Breast epithelium (tissue), 4 donors: ENCODE measurements around the gene DDX39B. TPM values are rescaled to one million over a fixed set of nuclear protein-coding genes. Genes with fewer than 3 reads are reported as not detected.

Experiments used
- DNase-seq, 2 donors: peaks; one replicate each; pipeline ENCODE4 v3.0.0-alpha.2; 2019; ENCODE audit warnings: low spot score in 2 of 2
- H3K27ac ChIP-seq, 2 donors: fragments of 200-600 bp; sonication (generic) in 1 of 2; one replicate each; pipeline ENCODE4 v1.5.1; 2016 to 2019; ENCODE audit warnings: mild to moderate bottlenecking in 1 of 2
- H3K27me3 ChIP-seq, 2 donors: fragments of 200-600 bp; sonication (generic) in 1 of 2; one replicate each; pipeline versions ENCODE4 v1.5.1 to v1.6.0; 2017 to 2019; ENCODE audit warnings: control low read depth in 1 of 2, mild to moderate bottlenecking in 1 of 2
- H3K36me3 ChIP-seq: fragments of 200-600 bp; one replicate; pipeline ENCODE4 v1.5.1; 2019
- H3K4me1 ChIP-seq, 2 donors: fragments of 200-600 bp; sonication (generic); one replicate each; pipeline ENCODE4 v1.5.1; 2016 to 2019; ENCODE audit warnings: control low read depth in 1 of 2
- H3K4me3 ChIP-seq, 3 donors: fragments of 200-600 bp; sonication (generic); 1 replicate in 2 of 3; 2 replicates in 1 of 3; pipeline ENCODE4 v1.5.1; 2016 to 2019; ENCODE audit warnings: mild to moderate bottlenecking in 3 of 3, moderate library complexity in 2 of 3
- H3K9me3 ChIP-seq, 2 donors: fragments of 200-600 bp; sonication (generic) in 1 of 2; one replicate each; pipeline ENCODE4 v1.5.1; 2016 to 2019; ENCODE audit warnings: control low read depth in 1 of 2
- POLR2A ChIP-seq: fragments of 450-650 bp; IDR thresholded peaks from one replicate; pipeline ENCODE4 v1.6.1; 2016; ENCODE audit warnings: antibody characterized with exemption, mild to moderate bottlenecking, moderate library complexity
- POLR2AphosphoS5 ChIP-seq, 3 donors: sonication (generic); formaldehyde crosslinking; IDR thresholded peaks; one replicate each; pipeline ENCODE4 v1.6.1; 2017; ENCODE audit warnings: antibody characterized with exemption in 3 of 3
- intact Hi-C: fragments of 100-400 bp; cut with DNase I; formaldehyde crosslinking; loops from one replicate; pipeline ENCODE4 v1.15.1; 2023; ENCODE audit warnings: low total_unique reads
- total RNA-seq, 3 donors: library from RNA; depleted of rRNA; stranded (reverse); fragments of >200 nt; gene quantifications; one replicate each; pipeline ENCODE4 v1.1.0, GENCODE V29; 2016
- TF ChIP-seq, protein P1 (sequence below), 3 donors: fragments of 450-650 bp; IDR thresholded peaks; one replicate each; pipeline ENCODE4 v1.5.1; 2016 to 2017; ENCODE audit warnings: antibody characterized with exemption in 3 of 3, mild to moderate bottlenecking in 3 of 3, moderate library complexity in 3 of 3

DDX39B gene
- total RNA-seq, 3 donors from 2014 or later: 315 to 336 (median 334) TPM

- TF ChIP-seq POLR2AphosphoS5 (IDR thresholded peaks at IDR 0.05) (no peak), POLR2A (no peak)
- TF ChIP-seq, protein P1, sequence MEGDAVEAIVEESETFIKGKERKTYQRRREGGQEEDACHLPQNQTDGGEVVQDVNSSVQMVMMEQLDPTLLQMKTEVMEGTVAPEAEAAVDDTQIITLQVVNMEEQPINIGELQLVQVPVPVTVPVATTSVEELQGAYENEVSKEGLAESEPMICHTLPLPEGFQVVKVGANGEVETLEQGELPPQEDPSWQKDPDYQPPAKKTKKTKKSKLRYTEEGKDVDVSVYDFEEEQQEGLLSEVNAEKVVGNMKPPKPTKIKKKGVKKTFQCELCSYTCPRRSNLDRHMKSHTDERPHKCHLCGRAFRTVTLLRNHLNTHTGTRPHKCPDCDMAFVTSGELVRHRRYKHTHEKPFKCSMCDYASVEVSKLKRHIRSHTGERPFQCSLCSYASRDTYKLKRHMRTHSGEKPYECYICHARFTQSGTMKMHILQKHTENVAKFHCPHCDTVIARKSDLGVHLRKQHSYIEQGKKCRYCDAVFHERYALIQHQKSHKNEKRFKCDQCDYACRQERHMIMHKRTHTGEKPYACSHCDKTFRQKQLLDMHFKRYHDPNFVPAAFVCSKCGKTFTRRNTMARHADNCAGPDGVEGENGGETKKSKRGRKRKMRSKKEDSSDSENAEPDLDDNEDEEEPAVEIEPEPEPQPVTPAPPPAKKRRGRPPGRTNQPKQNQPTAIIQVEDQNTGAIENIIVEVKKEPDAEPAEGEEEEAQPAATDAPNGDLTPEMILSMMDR (IDR thresholded peaks at IDR 0.05): no peak
- no peak overlapping the region for H3K4me3 ChIP-seq
- H3K27ac ChIP-seq: no peak overlapping the region
- no peaks in the 10 kb centered on the region for H3K27me3 ChIP-seq
- no peaks in the 10 kb centered on the region for H3K9me3 ChIP-seq
- H3K36me3 ChIP-seq: no peaks in the 10 kb centered on the region
- intact Hi-C loops: no loop called here
- DNase-seq: no peak
- H3K4me1 ChIP-seq: no peaks in the 10 kb centered on the region
Observed at GRCh38 chr6:31586599-31587281, 44.9 kb upstream of the DDX39B start.

GRCh38 chr6:31586008-31586407 is 44.2 kb upstream of the DDX39B start, which contains the start of gene LST1:
Gene LST1, plus strand, starts transcription at chr6:31586277. Its CDS starts 1,023 bp downstream, at chr6:31587300.
- TF ChIP-seq POLR2A (no peak), POLR2AphosphoS5 (IDR thresholded peaks at IDR 0.05) (no peak)
- TF ChIP-seq, protein P1 (IDR thresholded peaks at IDR 0.05): no peak
- DNase-seq: no peak
- Histone ChIP-seq H3K9me3 (no peaks in the 10 kb centered on the region), H3K27ac (no peak within 1 kb of the TSS), H3K27me3 (no peaks in the 10 kb centered on the region), H3K36me3 (no peaks in the 10 kb centered on the region), H3K4me1 (no peaks in the 10 kb centered on the region), H3K4me3 (no peak within 1 kb of the TSS)
- intact Hi-C loops: no loop called here

DNA sequence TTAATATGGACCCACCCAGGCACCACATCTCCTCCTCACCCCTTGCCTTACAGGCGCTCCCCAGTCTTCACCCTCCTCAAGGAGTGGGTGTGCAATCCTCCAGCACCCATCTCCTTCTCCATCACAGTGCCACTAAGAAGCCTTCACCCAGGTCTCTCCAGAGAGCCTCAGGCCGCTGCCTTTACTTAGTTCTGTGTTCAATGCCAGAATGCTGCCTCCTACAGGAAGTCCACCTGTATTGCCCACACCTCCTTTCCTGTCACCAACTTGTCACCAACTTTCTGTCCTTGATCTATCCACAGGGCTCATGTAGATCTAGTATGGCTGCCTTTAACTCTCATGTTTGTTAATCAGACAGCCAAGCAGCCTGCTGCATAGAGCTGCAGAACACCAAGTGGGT is 43.7 kb upstream of the DDX39B start:
- intact Hi-C loops: no loop called here
- H3K4me1 ChIP-seq: no peaks in the 10 kb centered on the region
- H3K9me3 ChIP-seq: no peaks in the 10 kb centered on the region
- no peaks in the 10 kb centered on the region for H3K27me3 ChIP-seq
- no peak for DNase-seq
- H3K36me3 ChIP-seq: no peaks in the 10 kb centered on the region
- H3K4me3 ChIP-seq: no peak overlapping the region
- TF ChIP-seq POLR2AphosphoS5 (IDR thresholded peaks at IDR 0.05) (no peak), POLR2A (no peak)
- TF ChIP-seq, protein P1 (IDR thresholded peaks at IDR 0.05): no peak
- H3K27ac ChIP-seq: no peak overlapping the region

DNA sequence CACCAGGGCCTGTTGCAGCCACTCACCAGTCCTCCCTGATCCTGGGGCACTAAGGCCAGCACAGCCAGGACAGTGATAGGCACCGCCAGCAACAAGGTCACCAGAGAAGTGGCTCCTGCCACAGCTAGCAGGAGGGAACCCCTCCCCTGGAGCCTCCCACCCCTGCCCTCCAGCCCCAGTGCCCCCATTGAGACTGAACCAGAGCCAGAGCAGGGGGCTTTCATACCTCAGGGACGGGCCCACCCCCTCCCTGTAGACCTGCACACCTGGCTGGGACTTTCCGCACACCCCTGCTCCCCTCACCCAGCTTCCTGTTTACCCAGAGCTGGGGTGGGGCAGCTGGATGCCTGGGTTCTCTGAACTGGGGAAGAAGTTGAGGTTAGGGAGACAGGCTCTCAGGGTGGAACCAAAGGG is 40.4 kb upstream of the DDX39B start, which contains the start of gene LTB:
LTB (minus strand) TSS at position 195 of the 414 bp plus-strand sequence; CDS start at position 188, 7 bp downstream.
- Histone ChIP-seq H3K27ac (peak within 1 kb of the TSS; percentile 73 to 80), H3K9me3 (no peaks in the 10 kb centered on the region)
- no peak for DNase-seq

More for the DNA sequence above, 40.4 kb upstream of the DDX39B start, which contains the start of gene LTB:
- TF ChIP-seq POLR2AphosphoS5 (IDR thresholded peaks at IDR 0.05): no peak
- no peak for TF ChIP-seq POLR2A
- TF ChIP-seq, protein P1 (IDR thresholded peaks at IDR 0.05): no peak
- no peaks in the 10 kb centered on the region for H3K36me3 ChIP-seq
- H3K4me3 ChIP-seq: peak within 1 kb of the TSS; percentile 64 to 76 (median 76)
- H3K4me1 ChIP-seq: no peaks in the 10 kb centered on the region
- H3K27me3 ChIP-seq: no peaks in the 10 kb centered on the region
- intact Hi-C loops: no loop called here
